ENCODE data around the gene RYR1.

DNA sequence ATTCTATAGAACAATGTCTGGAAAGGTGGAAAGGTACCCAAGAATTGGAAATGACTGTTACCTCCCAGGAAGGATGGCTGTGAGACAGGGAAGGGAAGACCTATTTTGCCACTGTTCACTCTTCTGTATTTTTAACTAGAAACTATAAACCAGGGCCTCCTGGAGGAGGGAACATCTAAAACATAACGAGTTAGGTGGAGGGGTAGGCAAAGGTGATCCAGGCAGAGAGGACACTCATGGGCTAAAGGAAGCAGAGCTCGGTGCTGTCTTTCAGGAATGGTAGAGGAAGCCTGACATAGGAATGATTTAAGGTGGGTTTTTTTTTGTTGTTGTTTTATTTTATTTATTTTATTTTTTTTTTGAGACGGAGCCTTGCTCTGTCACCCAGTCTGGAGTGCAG is 191.3 kb downstream of the RYR1 start:
- TF ChIP-seq GABPA (IDR thresholded peaks at IDR 0.05; ENCODE audit: low read depth), result no peak
- TF ChIP-seq JUND (IDR thresholded peaks at IDR 0.05), result no peak
- TF ChIP-seq, protein P1, sequence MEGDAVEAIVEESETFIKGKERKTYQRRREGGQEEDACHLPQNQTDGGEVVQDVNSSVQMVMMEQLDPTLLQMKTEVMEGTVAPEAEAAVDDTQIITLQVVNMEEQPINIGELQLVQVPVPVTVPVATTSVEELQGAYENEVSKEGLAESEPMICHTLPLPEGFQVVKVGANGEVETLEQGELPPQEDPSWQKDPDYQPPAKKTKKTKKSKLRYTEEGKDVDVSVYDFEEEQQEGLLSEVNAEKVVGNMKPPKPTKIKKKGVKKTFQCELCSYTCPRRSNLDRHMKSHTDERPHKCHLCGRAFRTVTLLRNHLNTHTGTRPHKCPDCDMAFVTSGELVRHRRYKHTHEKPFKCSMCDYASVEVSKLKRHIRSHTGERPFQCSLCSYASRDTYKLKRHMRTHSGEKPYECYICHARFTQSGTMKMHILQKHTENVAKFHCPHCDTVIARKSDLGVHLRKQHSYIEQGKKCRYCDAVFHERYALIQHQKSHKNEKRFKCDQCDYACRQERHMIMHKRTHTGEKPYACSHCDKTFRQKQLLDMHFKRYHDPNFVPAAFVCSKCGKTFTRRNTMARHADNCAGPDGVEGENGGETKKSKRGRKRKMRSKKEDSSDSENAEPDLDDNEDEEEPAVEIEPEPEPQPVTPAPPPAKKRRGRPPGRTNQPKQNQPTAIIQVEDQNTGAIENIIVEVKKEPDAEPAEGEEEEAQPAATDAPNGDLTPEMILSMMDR (IDR thresholded peaks at IDR 0.05), result no peak
- no peak for TF ChIP-seq POLR2AphosphoS5 (IDR thresholded peaks at IDR 0.05; ENCODE audit: low read depth, low read length)
- TF ChIP-seq, protein P2, sequence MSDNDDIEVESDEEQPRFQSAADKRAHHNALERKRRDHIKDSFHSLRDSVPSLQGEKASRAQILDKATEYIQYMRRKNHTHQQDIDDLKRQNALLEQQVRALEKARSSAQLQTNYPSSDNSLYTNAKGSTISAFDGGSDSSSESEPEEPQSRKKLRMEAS (IDR thresholded peaks at IDR 0.05; ENCODE audit: low read depth), result no peak
- TF ChIP-seq FOXM1 (IDR thresholded peaks at IDR 0.05; ENCODE audit: low read depth), result no peak
- TF ChIP-seq EZH2phosphoT487 (IDR thresholded peaks at IDR 0.05; ENCODE audit: borderline replicate concordance, low read depth), result no peak
- TF ChIP-seq, protein P3, sequence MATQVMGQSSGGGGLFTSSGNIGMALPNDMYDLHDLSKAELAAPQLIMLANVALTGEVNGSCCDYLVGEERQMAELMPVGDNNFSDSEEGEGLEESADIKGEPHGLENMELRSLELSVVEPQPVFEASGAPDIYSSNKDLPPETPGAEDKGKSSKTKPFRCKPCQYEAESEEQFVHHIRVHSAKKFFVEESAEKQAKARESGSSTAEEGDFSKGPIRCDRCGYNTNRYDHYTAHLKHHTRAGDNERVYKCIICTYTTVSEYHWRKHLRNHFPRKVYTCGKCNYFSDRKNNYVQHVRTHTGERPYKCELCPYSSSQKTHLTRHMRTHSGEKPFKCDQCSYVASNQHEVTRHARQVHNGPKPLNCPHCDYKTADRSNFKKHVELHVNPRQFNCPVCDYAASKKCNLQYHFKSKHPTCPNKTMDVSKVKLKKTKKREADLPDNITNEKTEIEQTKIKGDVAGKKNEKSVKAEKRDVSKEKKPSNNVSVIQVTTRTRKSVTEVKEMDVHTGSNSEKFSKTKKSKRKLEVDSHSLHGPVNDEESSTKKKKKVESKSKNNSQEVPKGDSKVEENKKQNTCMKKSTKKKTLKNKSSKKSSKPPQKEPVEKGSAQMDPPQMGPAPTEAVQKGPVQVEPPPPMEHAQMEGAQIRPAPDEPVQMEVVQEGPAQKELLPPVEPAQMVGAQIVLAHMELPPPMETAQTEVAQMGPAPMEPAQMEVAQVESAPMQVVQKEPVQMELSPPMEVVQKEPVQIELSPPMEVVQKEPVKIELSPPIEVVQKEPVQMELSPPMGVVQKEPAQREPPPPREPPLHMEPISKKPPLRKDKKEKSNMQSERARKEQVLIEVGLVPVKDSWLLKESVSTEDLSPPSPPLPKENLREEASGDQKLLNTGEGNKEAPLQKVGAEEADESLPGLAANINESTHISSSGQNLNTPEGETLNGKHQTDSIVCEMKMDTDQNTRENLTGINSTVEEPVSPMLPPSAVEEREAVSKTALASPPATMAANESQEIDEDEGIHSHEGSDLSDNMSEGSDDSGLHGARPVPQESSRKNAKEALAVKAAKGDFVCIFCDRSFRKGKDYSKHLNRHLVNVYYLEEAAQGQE (IDR thresholded peaks at IDR 0.05; ENCODE audit: low read depth, low read length), result no peak
- TF ChIP-seq RAD21 (IDR thresholded peaks at IDR 0.05; ENCODE audit: low read length), result no peak
- TF ChIP-seq EP300 (IDR thresholded peaks at IDR 0.05; ENCODE audit: borderline replicate concordance in 1 of 2, low read depth in 1 of 2, low read length in 1 of 2), result no peak
- TF ChIP-seq, protein P4, sequence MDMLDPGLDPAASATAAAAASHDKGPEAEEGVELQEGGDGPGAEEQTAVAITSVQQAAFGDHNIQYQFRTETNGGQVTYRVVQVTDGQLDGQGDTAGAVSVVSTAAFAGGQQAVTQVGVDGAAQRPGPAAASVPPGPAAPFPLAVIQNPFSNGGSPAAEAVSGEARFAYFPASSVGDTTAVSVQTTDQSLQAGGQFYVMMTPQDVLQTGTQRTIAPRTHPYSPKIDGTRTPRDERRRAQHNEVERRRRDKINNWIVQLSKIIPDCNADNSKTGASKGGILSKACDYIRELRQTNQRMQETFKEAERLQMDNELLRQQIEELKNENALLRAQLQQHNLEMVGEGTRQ (IDR thresholded peaks at IDR 0.05; ENCODE audit: borderline replicate concordance, low read depth, low read length), result no peak
- no peak for TF ChIP-seq NFIC (IDR thresholded peaks at IDR 0.05; ENCODE audit: borderline replicate concordance)

All from SK-N-SH (cell line).